GM21576 (cell line): ENCODE measurements around the gene ITGA8.
"Not testable (repeated sequence)": the region's sequence is repeated elsewhere in the genome, so short reads cannot be mapped to it uniquely, and the experiment has no call there.

Experiments used
- ATAC-seq: cut with Tn5 transposase; IDR thresholded peaks from one replicate; pipeline ENCODE4 v1.9.1; 2021; ENCODE audit warnings: mild to moderate bottlenecking, moderate library complexity; ENCODE audit not compliant: unreplicated experiment

ITGA8 gene

DNA sequence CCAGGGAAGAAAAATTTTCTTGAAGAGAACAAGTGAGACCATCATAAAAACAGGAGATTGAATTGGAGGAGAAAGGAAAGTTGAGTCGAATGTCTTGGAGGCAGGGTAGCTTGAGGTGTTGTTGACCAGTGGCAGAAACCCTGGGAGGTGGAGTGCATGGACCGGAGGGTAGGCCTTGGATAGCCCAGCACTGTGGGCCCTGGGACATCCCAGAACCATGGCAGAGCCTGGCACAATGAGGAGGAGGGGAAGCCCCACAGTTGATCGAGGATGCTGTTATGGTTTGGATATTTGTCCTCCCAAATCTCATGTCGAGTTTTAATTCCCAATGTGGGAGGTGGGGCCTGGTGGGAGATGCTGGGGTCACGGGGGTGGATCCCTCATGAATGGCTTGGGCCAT lies 157.1 kb downstream of the ITGA8 start:
- ATAC-seq, result no peak

DNA sequence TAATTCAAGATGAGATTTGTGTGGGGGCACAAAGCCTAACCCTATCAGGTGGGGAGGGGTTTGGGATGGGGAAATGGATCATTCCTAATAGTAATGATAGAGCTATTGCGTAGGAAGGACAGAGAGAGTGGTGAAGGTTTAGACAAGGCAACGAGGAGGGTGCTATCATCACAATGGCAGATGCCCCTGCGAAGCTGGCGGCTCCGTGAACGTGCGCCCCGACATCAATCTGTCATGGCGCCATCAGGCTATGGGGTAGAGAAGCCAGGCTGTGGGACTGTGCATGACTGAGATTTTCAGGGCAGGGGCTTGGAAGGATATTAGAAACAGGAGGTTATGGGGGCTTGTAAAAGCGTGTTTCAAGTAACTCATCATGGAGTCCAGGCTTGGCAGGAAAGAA lies 157.6 kb downstream of the ITGA8 start:
- ATAC-seq, result no peak

DNA sequence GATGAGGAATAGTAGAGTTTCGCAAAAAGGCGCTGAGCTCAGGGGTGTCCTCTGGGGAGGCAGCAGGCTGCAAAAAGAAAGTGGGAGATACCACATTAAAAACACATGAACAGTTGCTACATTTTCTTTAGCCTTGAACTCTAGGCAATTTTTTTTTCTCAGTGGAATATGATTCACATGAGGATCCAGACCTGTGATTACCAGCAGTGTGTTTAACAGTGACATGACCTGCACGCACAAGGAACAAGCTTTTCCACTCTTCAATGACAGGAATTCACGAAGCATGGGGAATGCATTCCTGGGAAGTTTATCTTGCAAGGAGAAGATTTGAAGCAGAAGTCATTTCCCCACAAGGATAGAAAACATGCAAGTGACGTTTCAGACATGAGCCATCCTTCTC lies 161.6 kb downstream of the ITGA8 start:
- ATAC-seq, result no peak

DNA sequence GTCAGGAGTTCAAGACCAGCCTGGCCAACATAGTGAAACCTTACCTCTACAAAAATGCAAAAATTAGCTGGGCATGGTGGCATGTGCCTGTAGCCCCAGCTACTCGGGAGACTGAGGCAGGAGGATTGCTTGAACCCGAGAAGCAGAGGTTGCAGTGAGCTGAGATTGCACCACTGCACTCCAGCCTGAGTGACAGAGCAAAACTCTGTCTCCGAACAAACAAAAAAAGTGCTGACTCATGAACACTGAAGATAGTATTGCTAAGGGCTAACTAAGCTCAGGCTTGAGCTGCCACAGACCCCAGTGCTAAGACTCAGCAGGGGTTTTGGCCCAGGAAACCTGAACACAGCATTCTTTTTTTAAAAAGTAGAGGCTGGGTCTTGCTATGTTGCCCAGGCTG lies 162.6 kb downstream of the ITGA8 start:
- not testable (repeated sequence) for ATAC-seq

DNA sequence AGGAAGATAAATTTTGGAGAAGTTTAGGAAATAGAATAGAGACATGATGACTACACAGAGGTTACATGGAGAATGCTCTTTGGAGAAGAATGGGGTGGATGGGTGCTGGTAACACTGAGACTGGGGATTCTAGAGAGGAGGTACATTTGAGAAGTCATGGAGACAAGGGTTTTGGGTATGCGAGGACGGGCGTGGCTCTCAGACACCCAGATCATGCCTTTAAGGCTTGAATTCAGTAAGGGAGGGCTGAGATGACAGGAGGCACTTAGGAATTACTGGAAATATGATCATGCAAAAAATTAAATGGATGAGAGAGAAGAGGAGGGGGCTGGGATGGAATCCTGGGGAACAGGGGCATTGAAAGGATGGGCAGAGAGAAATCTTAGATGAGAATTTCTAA lies 168.8 kb downstream of the ITGA8 start:
- ATAC-seq, result no peak

DNA sequence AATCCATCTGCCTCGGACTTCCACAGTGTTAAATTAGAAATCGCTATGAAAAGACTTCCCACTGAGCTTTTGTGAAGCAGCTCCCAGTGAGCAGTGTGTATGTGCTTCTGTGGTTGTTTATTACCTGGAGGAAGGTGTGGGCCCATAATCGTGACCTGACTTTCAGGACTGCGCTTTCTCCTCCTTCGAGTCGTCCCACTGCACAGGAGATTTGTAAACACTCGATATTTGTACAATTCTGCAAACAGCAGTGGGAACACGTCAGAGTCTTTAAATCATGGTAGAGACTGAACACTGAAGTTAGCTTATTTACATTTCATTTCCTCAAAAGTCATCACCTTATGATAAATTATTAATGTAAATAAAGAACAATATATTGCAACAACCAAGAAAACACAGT lies 171.4 kb downstream of the ITGA8 start:
- no peak for ATAC-seq

DNA sequence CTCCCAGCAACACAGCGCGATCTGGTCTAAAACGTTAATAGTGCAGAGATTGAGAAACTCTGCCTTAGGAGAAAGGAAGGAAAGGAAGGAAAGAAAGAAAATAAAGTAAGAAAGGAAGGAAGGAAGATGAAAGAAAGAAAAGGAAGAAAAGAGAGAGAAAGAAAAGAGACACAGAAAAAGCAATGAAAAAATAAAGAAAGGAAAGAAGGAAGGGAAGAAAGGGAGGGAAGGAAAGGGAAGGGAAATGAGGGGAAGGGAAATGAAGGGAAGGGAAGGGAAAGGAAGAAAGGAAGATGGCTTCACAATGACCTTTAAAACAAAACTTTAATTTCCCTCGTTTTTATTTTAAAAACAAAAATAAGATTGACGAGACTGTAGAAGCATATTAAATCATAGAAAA lies 173.1 kb downstream of the ITGA8 start:
- no peak for ATAC-seq

DNA sequence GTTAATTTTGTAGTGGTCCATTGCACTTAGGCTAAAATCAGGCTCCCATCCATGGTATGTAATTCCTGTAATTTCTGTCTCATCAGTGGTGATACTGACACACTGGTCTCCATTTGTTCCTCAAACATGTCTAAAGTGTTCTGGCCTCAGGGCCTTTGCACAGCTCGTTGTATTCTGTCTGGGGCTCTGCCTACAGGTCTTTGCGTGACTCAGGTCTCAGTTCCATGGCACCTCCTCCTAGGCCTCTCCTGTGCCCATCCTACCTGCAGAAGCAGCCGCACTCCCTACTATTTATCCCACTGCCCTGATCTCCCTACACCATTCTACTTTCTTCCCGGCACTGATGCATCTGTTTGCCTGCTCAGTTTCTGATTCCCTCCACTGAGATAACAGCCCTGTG lies 173.8 kb downstream of the ITGA8 start:
- ATAC-seq, result no peak

DNA sequence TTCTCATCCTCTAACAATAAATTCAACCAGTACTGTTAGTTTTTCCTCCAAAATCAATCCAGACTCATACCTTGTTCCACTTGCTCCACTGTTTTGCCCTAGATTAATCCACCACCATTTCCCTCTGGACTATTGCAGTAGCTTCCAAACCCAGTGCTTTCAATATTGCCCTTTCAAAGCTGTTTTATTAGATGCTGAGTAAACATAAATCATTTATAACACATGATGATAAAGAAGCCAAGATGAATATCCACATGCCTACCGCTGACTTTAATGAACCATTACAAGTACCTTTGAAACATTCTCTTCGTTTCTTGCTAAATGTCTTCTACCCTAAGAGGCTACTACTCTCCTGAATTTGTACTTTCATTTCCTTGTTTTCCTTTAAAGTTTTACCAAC lies 174.5 kb downstream of the ITGA8 start:
- no peak for ATAC-seq

DNA sequence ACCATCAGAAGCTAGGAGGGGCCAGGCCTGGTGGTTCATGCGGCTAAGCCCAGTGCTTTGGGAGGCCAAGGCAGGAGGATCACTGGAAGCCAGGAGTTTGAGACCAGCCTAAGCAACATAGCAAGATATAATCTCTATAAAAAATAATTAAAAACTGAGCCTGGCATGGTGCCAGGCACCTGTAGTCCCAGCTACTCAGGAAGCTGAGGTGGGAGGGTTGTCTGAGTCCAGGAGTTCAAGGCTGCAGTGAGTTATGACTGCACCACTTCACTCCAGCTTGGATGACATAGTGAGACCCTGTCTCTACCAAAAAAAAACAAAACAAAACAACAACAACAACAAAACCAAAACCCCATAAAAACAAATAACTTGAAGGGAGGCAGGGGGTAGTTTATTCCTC lies 175.7 kb downstream of the ITGA8 start:
- ATAC-seq, result no peak

DNA sequence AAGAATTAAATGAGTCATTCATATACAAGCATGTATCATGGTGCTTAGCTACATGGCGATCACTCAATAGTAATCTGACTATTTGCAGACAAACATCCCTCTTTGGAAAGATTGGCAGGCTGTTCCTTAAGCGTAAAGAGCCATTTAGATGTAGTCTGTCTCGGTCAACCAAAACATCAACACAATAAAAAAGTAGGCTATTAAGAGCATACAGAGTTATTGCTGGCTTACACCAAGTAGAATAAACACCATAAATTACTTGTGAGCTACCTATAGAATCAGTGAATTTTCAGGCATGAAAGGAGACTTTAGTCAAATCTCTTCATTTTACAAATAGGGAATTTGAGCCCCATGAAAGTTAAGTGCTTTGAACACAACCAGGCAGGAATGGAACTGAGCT lies 176.9 kb downstream of the ITGA8 start:
- ATAC-seq, result no peak

DNA sequence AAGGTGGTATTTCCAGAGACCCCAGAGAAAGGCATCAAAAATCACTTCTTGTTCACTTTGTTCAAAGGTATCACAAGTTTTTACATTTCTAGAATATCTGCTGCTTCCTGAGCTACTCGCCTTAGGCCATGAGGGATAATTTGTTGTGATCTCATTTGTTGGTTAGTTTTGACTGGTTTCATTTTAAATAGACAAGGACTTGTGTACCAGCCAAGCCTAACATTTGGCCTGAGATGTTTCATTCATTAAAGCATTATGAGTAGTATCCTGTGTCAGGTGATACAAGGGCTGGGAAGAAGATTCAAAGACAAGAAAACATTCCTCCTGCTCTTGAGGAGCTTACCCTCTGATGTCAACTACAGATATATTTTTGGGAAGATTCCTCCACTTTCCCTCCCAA lies 178.3 kb downstream of the ITGA8 start:
- ATAC-seq, result no peak

DNA sequence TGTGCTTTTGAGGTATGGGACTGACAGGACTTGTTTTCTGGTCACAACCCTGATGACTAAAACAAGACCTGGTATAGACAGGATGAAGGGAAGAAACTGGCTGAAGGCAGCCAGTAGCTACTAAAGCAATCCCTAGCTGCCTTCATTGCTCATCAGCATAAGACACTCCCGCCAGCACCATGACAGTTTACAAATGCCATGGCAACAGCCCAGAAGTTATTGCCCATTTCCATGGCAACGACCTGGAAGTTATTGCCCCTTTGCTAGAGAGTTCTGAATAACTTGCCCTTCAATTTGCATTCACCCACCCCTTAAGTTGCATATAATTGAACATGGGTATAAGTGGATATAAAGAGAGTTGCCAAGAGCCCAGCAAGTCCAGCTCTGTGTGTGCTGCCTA lies 179.0 kb downstream of the ITGA8 start:
- no peak for ATAC-seq

DNA sequence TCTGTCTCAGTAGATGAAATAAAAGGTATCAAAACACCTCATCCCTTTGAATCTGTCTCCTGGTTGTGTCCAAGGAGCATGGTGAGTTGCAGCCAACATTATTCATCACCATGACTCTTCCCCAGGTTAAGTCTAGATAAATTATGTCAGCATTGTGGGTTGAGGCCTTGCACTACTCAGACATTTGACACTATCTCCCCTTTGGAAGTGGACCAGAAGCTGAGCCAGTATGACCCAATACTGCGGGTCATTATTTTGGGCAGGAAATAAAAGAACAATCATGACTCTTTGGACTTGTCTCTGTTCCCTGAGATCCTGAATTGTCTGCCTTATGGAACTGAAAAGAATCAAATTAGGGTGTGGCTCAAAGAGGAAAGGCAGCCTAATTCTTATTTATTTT lies 180.5 kb downstream of the ITGA8 start:
- no peak for ATAC-seq

DNA sequence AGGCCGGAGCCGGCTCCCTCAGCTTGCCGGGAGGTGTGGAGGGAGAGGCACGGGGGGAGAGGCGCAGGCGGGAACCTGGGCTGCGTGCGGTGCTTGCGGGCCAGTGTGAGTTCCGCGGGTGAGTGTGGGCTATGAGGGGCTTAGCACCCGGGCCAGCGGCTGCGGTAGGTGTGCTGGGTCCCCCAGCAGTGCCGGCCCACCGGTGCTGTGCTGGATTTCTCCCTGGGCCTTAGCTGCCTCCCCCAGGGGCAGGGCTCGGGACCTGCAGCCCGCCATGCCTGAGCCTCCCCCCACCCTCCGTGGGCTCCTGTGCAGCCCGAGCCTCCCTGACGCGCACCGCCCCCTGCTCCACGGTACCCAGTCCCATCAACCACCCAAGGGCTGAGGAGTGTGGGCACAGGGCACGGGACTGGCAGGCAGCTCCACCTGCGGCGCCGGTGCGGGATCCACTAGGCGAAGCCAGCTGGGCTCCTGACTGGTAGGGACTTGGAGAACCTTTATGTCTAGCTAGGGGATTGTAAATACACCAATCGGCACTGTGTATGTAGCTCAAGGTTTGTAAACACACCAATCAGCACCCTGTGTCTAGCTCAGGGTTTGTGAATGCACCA lies 184.7 kb downstream of the ITGA8 start:
- not testable (repeated sequence) for ATAC-seq

DNA sequence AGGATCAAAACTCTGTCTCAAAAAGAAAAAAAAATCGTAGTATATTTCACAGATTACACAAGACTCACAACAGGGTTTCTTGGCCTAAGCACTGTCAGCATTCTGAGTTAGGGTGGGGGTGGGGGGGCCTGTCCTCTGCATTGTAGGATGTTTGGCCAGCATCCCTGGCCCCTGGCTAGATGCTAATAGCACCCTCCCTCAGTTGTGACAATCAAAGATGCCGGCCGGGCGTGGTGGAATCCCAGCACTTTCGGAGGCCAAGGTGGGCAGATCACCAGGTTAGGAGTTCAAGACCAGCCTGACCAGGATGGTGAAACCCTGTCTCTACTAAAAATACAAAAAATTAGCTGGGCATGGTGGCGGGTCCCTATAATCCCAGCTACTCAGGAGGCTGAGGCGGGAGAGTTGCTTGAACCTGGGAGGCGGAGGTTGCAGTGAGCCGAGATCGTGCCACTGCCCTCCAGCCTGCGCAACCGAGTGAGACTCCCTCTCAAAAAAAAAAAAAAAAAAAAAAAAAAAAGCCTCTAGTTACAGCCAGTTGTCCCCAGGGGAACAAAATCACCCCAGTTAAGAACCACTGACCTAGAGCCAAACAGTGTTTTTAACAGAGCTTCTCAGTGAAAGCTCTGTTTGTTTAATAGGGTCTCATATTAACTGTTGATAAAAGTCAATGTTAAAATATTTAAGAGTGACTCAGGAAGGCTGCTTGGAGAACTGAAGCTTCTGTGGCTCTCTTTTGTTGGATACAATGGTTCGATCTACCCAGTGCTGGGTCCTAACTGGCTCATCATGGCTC lies 187.6 kb downstream of the ITGA8 start:
- ATAC-seq, result no peak

DNA sequence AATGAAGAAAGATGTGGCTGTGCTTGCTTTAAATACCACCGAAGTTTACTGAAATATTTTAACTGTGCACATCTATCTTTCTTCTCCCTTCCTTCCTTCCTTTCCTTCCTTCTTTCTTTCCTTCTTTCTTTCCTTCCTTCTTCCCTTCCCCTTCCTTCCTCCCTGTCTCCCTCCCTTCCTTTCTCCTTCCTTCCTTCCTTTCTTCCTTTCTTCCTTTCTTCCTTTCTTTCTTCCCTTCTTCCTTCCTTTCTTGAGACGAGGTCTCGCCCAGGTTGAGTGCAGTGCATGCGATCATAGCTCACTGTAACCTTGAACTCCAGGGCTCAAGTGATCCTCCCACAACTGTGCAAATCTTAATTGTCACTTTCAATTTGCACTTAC lies 190.9 kb downstream of the ITGA8 start:
- no peak for ATAC-seq

DNA sequence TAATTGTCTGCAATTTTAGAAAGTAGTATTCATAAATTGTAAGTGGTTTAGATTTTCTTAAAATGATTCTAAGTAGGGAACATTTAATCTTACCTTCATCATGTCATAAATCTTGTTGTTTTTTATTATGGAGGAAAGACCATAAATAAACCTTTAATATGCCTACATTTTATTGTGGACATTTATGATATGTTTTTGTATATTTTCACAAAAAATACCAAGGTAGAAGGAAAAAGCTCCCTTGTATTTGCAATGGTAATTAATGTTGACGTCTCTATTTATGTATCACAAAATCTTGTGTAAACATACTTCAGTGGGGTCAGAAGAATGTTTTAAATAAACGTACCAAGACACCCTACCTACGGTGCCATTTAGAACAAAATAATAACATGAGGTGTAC lies 193.0 kb downstream of the ITGA8 start:
- ATAC-seq, result no peak

DNA sequence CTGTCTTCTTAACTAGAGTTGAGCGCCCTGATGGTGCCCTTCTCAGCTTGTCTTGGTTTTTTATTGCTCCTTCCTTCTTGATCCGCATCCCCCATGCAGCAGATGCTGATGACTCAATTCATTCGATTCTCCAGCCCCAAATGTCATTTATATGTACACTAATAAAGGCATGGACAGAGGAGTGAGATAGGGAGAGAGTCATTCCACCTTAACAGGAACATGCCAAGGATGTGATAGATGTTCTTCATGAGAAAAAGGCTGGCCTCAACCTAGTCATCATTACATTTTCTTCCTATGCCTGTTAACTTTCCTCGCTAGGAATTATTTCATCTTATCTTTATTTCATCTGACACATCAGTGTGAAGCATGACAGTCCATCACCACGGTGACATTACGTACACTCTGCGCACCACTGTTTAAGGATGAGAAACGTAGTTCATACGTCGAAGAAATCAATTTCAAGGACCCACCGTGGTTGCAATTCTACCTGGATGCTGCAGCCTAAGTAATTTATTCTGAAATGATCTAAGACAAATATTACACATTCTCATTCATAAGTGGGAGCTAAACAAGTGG lies 198.3 kb downstream of the ITGA8 start:
- no peak for ATAC-seq

DNA sequence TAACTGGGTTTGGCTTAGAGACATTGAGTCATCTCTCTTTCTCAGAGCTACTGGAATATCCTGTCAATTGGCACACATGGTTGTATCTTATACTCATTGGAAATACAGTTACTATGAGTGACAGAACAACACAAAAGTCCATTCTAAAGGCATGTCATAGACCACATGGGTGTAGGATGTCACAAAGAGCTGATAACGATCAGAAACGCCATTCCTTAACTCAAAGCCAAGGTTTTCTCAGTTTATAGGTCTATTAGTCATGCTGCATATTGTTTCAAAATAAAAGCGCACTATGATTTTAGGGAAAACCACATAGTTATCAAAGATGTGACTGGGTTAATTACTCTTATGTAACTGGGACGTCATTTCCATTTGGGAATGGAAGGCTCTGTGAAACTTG lies 201.5 kb downstream of the ITGA8 start:
- no peak for ATAC-seq

DNA sequence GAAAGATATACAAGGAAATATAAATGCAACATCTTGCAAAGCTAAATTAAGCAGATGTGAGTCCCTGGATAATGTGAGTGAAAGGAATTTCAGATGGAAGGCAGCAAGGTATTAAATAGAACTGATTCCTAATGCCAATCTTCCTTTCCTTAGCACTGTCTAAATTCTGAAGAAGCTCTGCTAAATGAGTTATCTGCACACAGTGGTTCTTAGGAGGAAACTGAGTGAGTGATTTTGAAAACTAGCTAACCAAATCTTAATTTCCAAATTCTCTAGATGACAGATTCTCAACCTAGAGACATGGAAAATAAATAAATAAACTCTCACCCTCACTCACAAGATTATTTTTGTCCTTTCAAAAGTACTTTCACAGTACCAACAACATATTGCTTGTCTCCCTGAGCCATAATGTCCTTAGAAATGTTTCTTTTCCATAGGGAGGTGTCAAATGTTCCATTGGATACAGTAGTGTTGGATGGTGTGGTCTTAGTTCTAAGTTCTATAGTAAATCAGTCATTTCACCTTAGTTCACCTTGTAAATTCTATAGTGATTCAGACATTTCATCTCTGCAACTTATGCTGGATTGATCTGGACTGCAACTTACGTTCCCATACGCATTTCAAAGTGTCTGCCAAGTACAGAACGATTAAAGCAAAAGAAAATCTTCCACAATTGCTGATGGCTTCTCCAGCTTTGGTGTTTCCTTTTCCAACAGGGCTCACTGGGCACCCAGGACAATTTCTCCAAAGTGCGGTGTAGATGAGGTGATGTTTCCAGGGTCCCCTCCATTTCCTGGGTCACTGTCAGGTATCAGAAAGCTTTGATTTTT lies 203.3 kb downstream of the ITGA8 start:
- no peak for ATAC-seq

DNA sequence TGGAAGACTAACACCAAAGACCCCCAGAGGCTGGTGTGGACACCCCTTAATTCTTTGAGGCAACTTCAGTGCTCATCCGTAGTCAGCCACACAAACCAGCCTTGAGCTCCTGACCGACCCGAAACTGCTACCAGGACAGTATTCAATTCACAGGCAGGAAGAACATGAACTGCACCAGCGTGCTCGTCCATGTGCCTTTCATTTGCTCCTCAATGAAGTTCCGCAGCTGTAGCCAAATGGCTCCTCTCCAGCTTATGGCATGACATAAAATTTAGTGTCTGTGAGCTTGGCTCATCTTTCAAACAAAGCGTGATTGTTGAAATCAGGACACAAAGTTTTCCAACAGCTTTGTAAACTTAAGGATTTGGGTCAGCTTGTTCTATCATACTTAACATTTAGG lies 204.5 kb downstream of the ITGA8 start:
- ATAC-seq, result no peak
